H1 (cell line): Measurements from ENCODE around the gene ABCF2. TPM values are rescaled to one million over a fixed set of nuclear protein-coding genes. Genes with fewer than 3 reads are reported as not detected.

Experiments used
- ATF2 ChIP-seq: IDR thresholded peaks from 2 replicates; pipeline ENCODE4 v1.6.1; 2012; ENCODE audit warnings: low read length, inconsistent platforms
- BCL11A ChIP-seq, 2 experiments: IDR thresholded peaks; one replicate each; pipeline ENCODE4 v1.6.1; 2011; ENCODE audit warnings: low read depth in 2 of 2, low read length in 2 of 2, mild to moderate bottlenecking in 2 of 2
- CHD1 ChIP-seq: IDR thresholded peaks from 2 replicates; pipeline ENCODE4 v1.6.1; 2012; ENCODE audit warnings: low read depth, low read length, improper control_type of control experiment
- CHD2 ChIP-seq: IDR thresholded peaks from 2 replicates; pipeline ENCODE4 v1.6.1; 2012; ENCODE audit warnings: low read length, improper control_type of control experiment
- CTBP2 ChIP-seq: IDR thresholded peaks from 2 replicates; pipeline ENCODE4 v1.7.0; 2011; ENCODE audit warnings: borderline replicate concordance, mild to moderate bottlenecking, moderate library complexity, mixed read lengths, low read length; ENCODE audit not compliant: insufficient read depth, insufficient read length
- GABPA ChIP-seq: IDR thresholded peaks from 2 replicates; pipeline ENCODE4 v1.6.1; 2011; ENCODE audit warnings: mild to moderate bottlenecking, low read length, moderate library complexity, borderline replicate concordance; ENCODE audit not compliant: insufficient read depth
- RNF2 ChIP-seq: fragments of 200-900, 300-1000 bp; sonication (generic); IDR thresholded peaks from 2 replicates; pipeline ENCODE4 v1.7.1; 2016; ENCODE audit warnings: borderline replicate concordance, low read depth, mild to moderate bottlenecking, antibody characterized with exemption, low read length; ENCODE audit not compliant: poor library complexity, severe bottlenecking; ENCODE audit errors: missing control alignments
- SP2 ChIP-seq: IDR thresholded peaks from 2 replicates; pipeline ENCODE4 v1.6.1; 2012; ENCODE audit warnings: mild to moderate bottlenecking, low read length, inconsistent platforms
- ZNF274 ChIP-seq: IDR thresholded peaks from 2 replicates; pipeline ENCODE4 v1.7.0; 2012; ENCODE audit warnings: low read length, borderline replicate concordance; ENCODE audit errors: extremely low read depth
- polyA plus RNA-seq, 7 experiments: library from polyadenylated mRNA; depleted of rRNA in 3 of 7; stranded (reverse) in 5 of 7; unstranded in 2 of 7; fragments of >200 nt in 5 of 7; fragments of 200-250 nt in 2 of 7; gene quantifications; 1 replicate in 5 of 7; 2 replicates in 1 of 7; 4 replicates in 1 of 7; pipeline versions ENCODE4 v1.2.1 to v1.2.3, GENCODE V29; 2011 to 2013; ENCODE audit warnings: missing spikeins in 2 of 7, mixed read lengths in 2 of 7
- total RNA-seq: library from RNA; stranded (reverse); fragmentation: NEBNext Ultra II Directional; extraction: Animal tissue kit (Norgen Biotek cat#: 25700); gene quantifications from 2 replicates; pipeline ENCODE4 v1.2.1, GENCODE V29; 2021

Gene ABCF2
- total and polyA plus RNA-seq, 2 of the 8 experiments (the other 6 are each of a cell fraction or from before 2014, with no cell fraction given) = 28.0 to 55.0 TPM

- no peak for TF ChIP-seq ATF2
- TF ChIP-seq ZNF274 = no peak
- TF ChIP-seq GABPA = no peak
- TF ChIP-seq BCL11A (IDR thresholded peaks at IDR 0.05; ENCODE audit: low read depth in 2 of 2, low read length in 2 of 2) = no peak
- TF ChIP-seq CHD1 = no peak
- TF ChIP-seq CTBP2 = no peak
- TF ChIP-seq CHD2 = no peak
- TF ChIP-seq RNF2 = no peak
- TF ChIP-seq SP2 = no peak
Measured at GRCh38 chr7:151246851-151247580, 20.0 kb upstream of the ABCF2 start (continued).
